ENCODE data around the gene SREBF2.

Gene SREBF2

GRCh38 chr22:41857155-41857859 is 24.4 kb downstream of the SREBF2 start:
- Histone ChIP-seq H3K4me1 (ENCODE audit: insufficient read depth, low read length, poor library complexity, severe bottlenecking) (peaks cover 22% of the 10 kb centered on the region), H3K36me3 (ENCODE audit: insufficient read depth, low read length) (peaks cover 9% of the 10 kb centered on the region; the same call in 1 of the 2 replicates), H3K9ac (ENCODE audit: low read depth, low read length, poor library complexity, severe bottlenecking) (no peak overlapping the region), H3K27me3 (ENCODE audit: insufficient read depth, low read length, poor library complexity, severe bottlenecking) (no peaks in the 10 kb centered on the region), H3K9me3 (ENCODE audit: insufficient read depth, low read depth, low read length) (no peaks in the 10 kb centered on the region), H2AFZ (ENCODE audit: low read length) (no peak overlapping the region), H3F3A (ENCODE audit: low read depth) (no peaks in the 10 kb centered on the region), H3K9me2 (replicated peaks; ENCODE audit: low read depth, low read length) (no peaks in the 10 kb centered on the region), H4K20me1 (ENCODE audit: insufficient read depth, low read length, poor library complexity, severe bottlenecking) (peaks cover 91% of the 10 kb centered on the region), H3K79me2 (ENCODE audit: insufficient read depth, low read length) (peaks cover 100% of the 10 kb centered on the region), H3K4me2 (ENCODE audit: low read depth, low read length, poor library complexity, severe bottlenecking) (peak overlapping the region; percentile 2), H3K4me3 (ENCODE audit: low read length, poor library complexity, severe bottlenecking) (no peak overlapping the region)
- TF ChIP-seq EZH2phosphoT487 (IDR thresholded peaks at IDR 0.05; ENCODE audit: borderline replicate concordance): no peak
- TF ChIP-seq CTCF (conservative IDR thresholded peaks at IDR 0.05; ENCODE audit: low read length): peak; percentile 85

GRCh38 chr22:41857860-41858199 is 24.9 kb downstream of the SREBF2 start:
- no peaks in the 10 kb centered on the region for H3K27me3 ChIP-seq (ENCODE audit: insufficient read depth, low read length, poor library complexity, severe bottlenecking)
- no peaks in the 10 kb centered on the region for H3K9me3 ChIP-seq (ENCODE audit: insufficient read depth, low read depth, low read length)
- H4K20me1 ChIP-seq (ENCODE audit: insufficient read depth, low read length, poor library complexity, severe bottlenecking): peaks cover 92% of the 10 kb centered on the region
- no peak overlapping the region for H3K4me3 ChIP-seq (ENCODE audit: low read length, poor library complexity, severe bottlenecking)
- H3K36me3 ChIP-seq (ENCODE audit: insufficient read depth, low read length): peaks cover 9% of the 10 kb centered on the region; the same call in 1 of the 2 replicates
- no peaks in the 10 kb centered on the region for H3K9me2 ChIP-seq (replicated peaks; ENCODE audit: low read depth, low read length)
- H3K4me1 ChIP-seq (ENCODE audit: insufficient read depth, low read length, poor library complexity, severe bottlenecking): peaks cover 22% of the 10 kb centered on the region
- no peak overlapping the region for H2AFZ ChIP-seq (ENCODE audit: low read length)
- no peaks in the 10 kb centered on the region for H3F3A ChIP-seq (ENCODE audit: low read depth)
- H3K9ac ChIP-seq (ENCODE audit: low read depth, low read length, poor library complexity, severe bottlenecking): peak overlapping the region; percentile 14
- H3K79me2 ChIP-seq (ENCODE audit: insufficient read depth, low read length): peaks cover 100% of the 10 kb centered on the region
- TF ChIP-seq EZH2phosphoT487 (IDR thresholded peaks at IDR 0.05; ENCODE audit: borderline replicate concordance) (no peak), CTCF (conservative IDR thresholded peaks at IDR 0.05; ENCODE audit: low read length) (no peak; the same call in 1 of the 2 replicates)
- peak overlapping the region; percentile 2 for H3K4me2 ChIP-seq (ENCODE audit: low read depth, low read length, poor library complexity, severe bottlenecking)

- peak overlapping the region; percentile 32 for H3K4me2 ChIP-seq (ENCODE audit: low read depth, low read length, poor library complexity, severe bottlenecking)
- peaks cover 89% of the 10 kb centered on the region for H4K20me1 ChIP-seq (ENCODE audit: insufficient read depth, low read length, poor library complexity, severe bottlenecking)
- no peaks in the 10 kb centered on the region for H3K9me2 ChIP-seq (replicated peaks; ENCODE audit: low read depth, low read length)
- no peaks in the 10 kb centered on the region for H3F3A ChIP-seq (ENCODE audit: low read depth)
- H3K4me1 ChIP-seq (ENCODE audit: insufficient read depth, low read length, poor library complexity, severe bottlenecking): peaks cover 18% of the 10 kb centered on the region
- H3K4me3 ChIP-seq (ENCODE audit: low read length, poor library complexity, severe bottlenecking): no peak overlapping the region
- peaks cover 97% of the 10 kb centered on the region for H3K79me2 ChIP-seq (ENCODE audit: insufficient read depth, low read length)
- H2AFZ ChIP-seq (ENCODE audit: low read length): no peak overlapping the region
- no peak overlapping the region for H3K9ac ChIP-seq (ENCODE audit: low read depth, low read length, poor library complexity, severe bottlenecking)
- H3K36me3 ChIP-seq (ENCODE audit: insufficient read depth, low read length): peaks cover 19% of the 10 kb centered on the region; the same call in 1 of the 2 replicates
- no peaks in the 10 kb centered on the region for H3K9me3 ChIP-seq (ENCODE audit: insufficient read depth, low read depth, low read length)
- no peaks in the 10 kb centered on the region for H3K27me3 ChIP-seq (ENCODE audit: insufficient read depth, low read length, poor library complexity, severe bottlenecking)
- TF ChIP-seq EZH2phosphoT487 (IDR thresholded peaks at IDR 0.05; ENCODE audit: borderline replicate concordance): no peak
- TF ChIP-seq CTCF (conservative IDR thresholded peaks at IDR 0.05; ENCODE audit: low read length): no peak
Observed at GRCh38 chr22:41862160-41862529, 29.2 kb downstream of the SREBF2 start.

Data from Loucy (cell line).